Endothelial cell (in vitro differentiated cells): ENCODE results near the gene KDM1B. TPM values are rescaled to one million over a fixed set of nuclear protein-coding genes. Genes with fewer than 3 reads are reported as not detected.

Source experiments
- DNase-seq: peaks from one replicate; pipeline ENCODE4 v3.0.0; 2021; ENCODE audit warnings: low spot score
- H3K27ac Mint-ChIP-seq: one replicate; pipeline ENCODE4 v1.8.0; 2021; ENCODE audit warnings: mixed read lengths, inconsistent platforms; ENCODE audit not compliant: unreplicated experiment
- H3K27me3 Mint-ChIP-seq: one replicate; pipeline ENCODE4 v1.8.0; 2021; ENCODE audit warnings: mild to moderate bottlenecking, moderate library complexity, mixed read lengths, inconsistent platforms; ENCODE audit not compliant: unreplicated experiment
- H3K36me3 Mint-ChIP-seq: one replicate; pipeline ENCODE4 v1.8.0; 2021; ENCODE audit warnings: mild to moderate bottlenecking, low read depth, mixed read lengths, inconsistent platforms; ENCODE audit not compliant: unreplicated experiment
- H3K4me1 Mint-ChIP-seq: one replicate; pipeline ENCODE4 v1.8.0; 2021; ENCODE audit warnings: mild to moderate bottlenecking, mixed read lengths, inconsistent platforms; ENCODE audit not compliant: unreplicated experiment
- H3K4me3 Mint-ChIP-seq: one replicate; pipeline ENCODE4 v1.8.0; 2021; ENCODE audit warnings: mild to moderate bottlenecking, mixed read lengths, inconsistent platforms; ENCODE audit not compliant: unreplicated experiment
- H3K9me3 Mint-ChIP-seq: one replicate; pipeline ENCODE4 v1.8.0; 2021; ENCODE audit warnings: mixed read lengths, inconsistent platforms; ENCODE audit not compliant: unreplicated experiment
- CTCF ChIP-seq: fragments of 200-600 bp; sonication (generic); IDR thresholded peaks from one replicate; pipeline ENCODE4 v1.5.0; 2021; ENCODE audit warnings: antibody characterized with exemption; ENCODE audit not compliant: unreplicated experiment
- total RNA-seq: library from RNA; stranded (reverse); fragmentation: NEBNext Ultra II Directional; extraction: Animal tissue kit (Norgen Biotek cat#: 25700); gene quantifications from one replicate; pipeline ENCODE4 v1.2.1, GENCODE V29; 2021; ENCODE audit not compliant: unreplicated experiment

The KDM1B gene
- total RNA-seq, 1 donor from 2014 or later = 14.9 TPM

GRCh38 chr6:18265787-18266522, 110.7 kb downstream of the KDM1B start:
- peak overlapping the region; percentile 92 for H3K4me3 Mint-ChIP-seq
- TF ChIP-seq CTCF = no peak

GRCh38 chr6:18266523-18266912, 111.3 kb downstream of the KDM1B start:
- no peak overlapping the region for H3K4me3 Mint-ChIP-seq
- peaks cover 25% of the 10 kb centered on the region for H3K4me1 Mint-ChIP-seq
- TF ChIP-seq CTCF = no peak
- H3K27me3 Mint-ChIP-seq = peaks cover 11% of the 10 kb centered on the region
- H3K9me3 Mint-ChIP-seq = no peaks in the 10 kb centered on the region
- peaks cover 15% of the 10 kb centered on the region for H3K36me3 Mint-ChIP-seq
- H3K27ac Mint-ChIP-seq = no peak overlapping the region
- no peak for DNase-seq

More at GRCh38 chr6:18265787-18266522, 110.7 kb downstream of the KDM1B start:
- Mint-ChIP-seq H3K27ac (no peak overlapping the region), H3K9me3 (no peaks in the 10 kb centered on the region), H3K36me3 (peaks cover 15% of the 10 kb centered on the region), H3K4me1 (peaks cover 25% of the 10 kb centered on the region), H3K27me3 (peaks cover 11% of the 10 kb centered on the region)
- no peak for DNase-seq

GRCh38 chr6:18268066-18268465, 112.8 kb downstream of the KDM1B start:
- no peaks in the 10 kb centered on the region for H3K9me3 Mint-ChIP-seq

DNA sequence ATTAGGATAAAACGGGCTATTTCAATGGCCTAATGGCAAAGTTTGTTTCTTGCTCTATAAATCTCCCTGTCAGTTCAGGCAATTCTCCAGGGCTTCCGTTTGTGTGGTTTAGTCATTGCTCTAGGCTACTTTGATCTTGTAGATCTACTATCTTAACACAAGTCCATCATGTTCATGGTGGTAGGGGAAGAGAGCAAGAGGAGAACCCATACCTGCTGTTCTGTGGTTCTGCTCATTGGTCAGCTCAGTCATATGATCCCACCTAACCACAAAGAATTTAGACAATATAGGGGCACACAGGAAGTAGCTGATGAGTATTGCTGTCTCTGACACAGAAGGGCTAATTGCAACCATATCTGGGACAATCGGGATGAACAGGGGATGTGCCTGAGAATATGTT, 114.0 kb downstream of the KDM1B start:
- DNase-seq = no peak
- Mint-ChIP-seq H3K4me3 (no peak overlapping the region), H3K27me3 (peaks cover 6% of the 10 kb centered on the region), H3K27ac (no peak overlapping the region), H3K4me1 (peaks cover 8% of the 10 kb centered on the region), H3K9me3 (no peaks in the 10 kb centered on the region), H3K36me3 (peaks cover 9% of the 10 kb centered on the region)
- TF ChIP-seq CTCF = no peak

More at GRCh38 chr6:18268066-18268465, 112.8 kb downstream of the KDM1B start:
- no peak overlapping the region for H3K4me3 Mint-ChIP-seq
- peaks cover 15% of the 10 kb centered on the region for H3K4me1 Mint-ChIP-seq
- no peak for TF ChIP-seq CTCF
- peaks cover 11% of the 10 kb centered on the region for H3K27me3 Mint-ChIP-seq
- peaks cover 15% of the 10 kb centered on the region for H3K36me3 Mint-ChIP-seq
- H3K27ac Mint-ChIP-seq = no peak overlapping the region
- DNase-seq = no peak

GRCh38 chr6:18269717-18270116, 114.5 kb downstream of the KDM1B start:
- Mint-ChIP-seq H3K27me3 (peaks cover 6% of the 10 kb centered on the region), H3K9me3 (no peaks in the 10 kb centered on the region), H3K4me3 (no peak overlapping the region), H3K36me3 (peaks cover 9% of the 10 kb centered on the region), H3K27ac (no peak overlapping the region), H3K4me1 (peaks cover 8% of the 10 kb centered on the region)
- DNase-seq = no peak
- no peak for TF ChIP-seq CTCF
